HG02759 (cell line): ENCODE measurements around the gene COL23A1.

Experiments used
- ATAC-seq: cut with Tn5 transposase; IDR thresholded peaks from one replicate; pipeline ENCODE4 v1.9.1; 2021; ENCODE audit warnings: mild to moderate bottlenecking, moderate library complexity; ENCODE audit not compliant: unreplicated experiment

Gene COL23A1

GRCh38 chr5:178426326-178427130 lies 163.7 kb downstream of the COL23A1 start:
- no peak for ATAC-seq

- no peak for ATAC-seq
Observed at GRCh38 chr5:178425621-178426068, 164.5 kb downstream of the COL23A1 start.

GRCh38 chr5:178424810-178425177 lies 165.4 kb downstream of the COL23A1 start:
- no peak for ATAC-seq

GRCh38 chr5:178423901-178424809 lies 166.0 kb downstream of the COL23A1 start:
- ATAC-seq, result no peak

GRCh38 chr5:178423431-178423830 lies 166.8 kb downstream of the COL23A1 start:
- ATAC-seq, result no peak

GRCh38 chr5:178422400-178422775 lies 167.8 kb downstream of the COL23A1 start:
- no peak for ATAC-seq

GRCh38 chr5:178421699-178422399 lies 168.3 kb downstream of the COL23A1 start:
- ATAC-seq, result no peak

- ATAC-seq, result no peak
Observed at GRCh38 chr5:178421128-178421527, 169.1 kb downstream of the COL23A1 start.

GRCh38 chr5:178420354-178420781 lies 169.8 kb downstream of the COL23A1 start:
- no peak for ATAC-seq

- no peak for ATAC-seq
Observed at GRCh38 chr5:178419651-178420050, 170.5 kb downstream of the COL23A1 start.

GRCh38 chr5:178419196-178419595 lies 171.0 kb downstream of the COL23A1 start:
- ATAC-seq, result no peak

GRCh38 chr5:178418471-178419010 lies 171.7 kb downstream of the COL23A1 start:
- no peak for ATAC-seq

- no peak for ATAC-seq
Observed at GRCh38 chr5:178418031-178418430, 172.2 kb downstream of the COL23A1 start.

- no peak for ATAC-seq
Observed at GRCh38 chr5:178417391-178417811, 172.8 kb downstream of the COL23A1 start.

GRCh38 chr5:178416919-178417318 lies 173.3 kb downstream of the COL23A1 start:
- ATAC-seq, result no peak

GRCh38 chr5:178416206-178416882 lies 173.8 kb downstream of the COL23A1 start:
- no peak for ATAC-seq

- no peak for ATAC-seq
Observed at GRCh38 chr5:178415353-178415752, 174.8 kb downstream of the COL23A1 start.

- no peak for ATAC-seq
Observed at GRCh38 chr5:178413988-178414387, 176.2 kb downstream of the COL23A1 start.

GRCh38 chr5:178411083-178411482 lies 179.1 kb downstream of the COL23A1 start:
- no peak for ATAC-seq

- ATAC-seq, result no peak
Observed at GRCh38 chr5:178407646-178408045, 182.5 kb downstream of the COL23A1 start.
